HG03378 (cell line): Measurements from ENCODE around the gene GRIA2.
"Not testable (repeated sequence)": the region's sequence is repeated elsewhere in the genome, so short reads cannot be mapped to it uniquely, and the experiment has no call there.

ENCODE experiments used
- ATAC-seq: cut with Tn5 transposase; IDR thresholded peaks from one replicate; pipeline ENCODE4 v1.9.1; 2021; ENCODE audit warnings: mild to moderate bottlenecking, moderate library complexity; ENCODE audit not compliant: unreplicated experiment

The GRIA2 gene

GRCh38 chr4:157220371-157220881, at the start of gene GRIA2:
Gene GRIA2, plus strand, starts transcription at chr4:157220728. Its CDS starts 315 bp downstream, at chr4:157221043.
- no peak for ATAC-seq

GRCh38 chr4:157172011-157172410, 48.5 kb upstream of the GRIA2 start:
- ATAC-seq, result no peak

GRCh38 chr4:157180268-157180667, 40.3 kb upstream of the GRIA2 start:
- not testable (repeated sequence) for ATAC-seq

- no peak for ATAC-seq
Observed at GRCh38 chr4:157184300-157184699, 36.2 kb upstream of the GRIA2 start.

- ATAC-seq, result no peak
Observed at GRCh38 chr4:157185363-157185762, 35.2 kb upstream of the GRIA2 start.

GRCh38 chr4:157195374-157195773, 25.2 kb upstream of the GRIA2 start:
- ATAC-seq, result no peak

GRCh38 chr4:157196046-157196445, 24.5 kb upstream of the GRIA2 start:
- ATAC-seq, result no peak

GRCh38 chr4:157204634-157205244, 15.8 kb upstream of the GRIA2 start:
- no peak for ATAC-seq

GRCh38 chr4:157217708-157218107, 2.8 kb upstream of the GRIA2 start:
- ATAC-seq, result no peak

GRCh38 chr4:157219711-157220370, 687 bp upstream of the GRIA2 start:
- ATAC-seq, result no peak

- ATAC-seq, result no peak
Observed at GRCh38 chr4:157221426-157221894, 932 bp downstream of the GRIA2 start.

GRCh38 chr4:157221895-157222770, 1.6 kb downstream of the GRIA2 start:
- ATAC-seq, result no peak

GRCh38 chr4:157222771-157223160, 2.2 kb downstream of the GRIA2 start:
- ATAC-seq, result no peak

GRCh38 chr4:157223456-157223855, 2.9 kb downstream of the GRIA2 start:
- ATAC-seq, result no peak

- ATAC-seq, result no peak
Observed at GRCh38 chr4:157225096-157225495, 4.6 kb downstream of the GRIA2 start.

- no peak for ATAC-seq
Observed at GRCh38 chr4:157226035-157226434, 5.5 kb downstream of the GRIA2 start.

GRCh38 chr4:157226601-157227000, 6.1 kb downstream of the GRIA2 start:
- ATAC-seq, result no peak

- ATAC-seq, result no peak
Observed at GRCh38 chr4:157231525-157231924, 11.0 kb downstream of the GRIA2 start.

- no peak for ATAC-seq
Observed at GRCh38 chr4:157242871-157243270, 22.3 kb downstream of the GRIA2 start.

- ATAC-seq, result no peak
Observed at GRCh38 chr4:157244348-157244747, 23.8 kb downstream of the GRIA2 start.

- ATAC-seq, result no peak
Observed at GRCh38 chr4:157245351-157245750, 24.8 kb downstream of the GRIA2 start.
